ENCODE results near the gene ARGLU1. TPM values are rescaled to one million over a fixed set of nuclear protein-coding genes. Genes with fewer than 3 reads are reported as not detected.

The ARGLU1 gene
- total and polyA plus RNA-seq, 2 experiments from 2014 or later = 121 to 126 TPM

- Histone ChIP-seq H3K27me3 (no peaks in the 10 kb centered on the region), H3K4me1 (ENCODE audit: insufficient read depth) (peaks cover 16% of the 10 kb centered on the region), H3K9me3 (ENCODE audit: low read depth) (no peaks in the 10 kb centered on the region), H3K4me2 (no peak overlapping the region), H3K4me3 (no peak overlapping the region), H3K36me3 (replicated peaks; ENCODE audit: insufficient read depth, low read depth) (no peaks in the 10 kb centered on the region), H4K20me1 (ENCODE audit: insufficient read depth, poor library complexity, severe bottlenecking) (peaks cover 3% of the 10 kb centered on the region), H3K9me2 (replicated peaks; ENCODE audit: insufficient read depth) (no peaks in the 10 kb centered on the region), H3K27ac (peak overlapping the region; percentile 45), H3K79me2 (peaks cover 53% of the 10 kb centered on the region), H2AFZ (no peak overlapping the region)
- DNase-seq (ENCODE audit: low spot score) = no peak
- WGBS (ENCODE audit: low lambda C conversion rate, missing lambda C conversion rate) = 96% methylated on average over 54 of the region's 54 CpGs
- TF ChIP-seq CTCF (IDR thresholded peaks at IDR 0.05; ENCODE audit: poor library complexity) (no peak), EZH2phosphoT487 (IDR thresholded peaks at IDR 0.05; ENCODE audit: low read depth, severe bottlenecking, unreplicated experiment) (no peak), EZH2 (IDR thresholded peaks at IDR 0.05; ENCODE audit: borderline replicate concordance) (no peak)
These were observed 75.1 kb downstream of the ARGLU1 start for GRCh38 chr13:106492588-106493475.

GRCh38 chr13:106491928-106492587 lies 75.9 kb downstream of the ARGLU1 start:
- TF ChIP-seq EZH2phosphoT487 (IDR thresholded peaks at IDR 0.05; ENCODE audit: low read depth, severe bottlenecking, unreplicated experiment) (no peak), EZH2 (IDR thresholded peaks at IDR 0.05; ENCODE audit: borderline replicate concordance) (no peak), CTCF (IDR thresholded peaks at IDR 0.05; ENCODE audit: poor library complexity) (no peak)
- 88% methylated on average over 14 of the region's 14 CpGs for WGBS (ENCODE audit: low lambda C conversion rate, missing lambda C conversion rate)
- Histone ChIP-seq H3K4me3 (no peak overlapping the region), H3K9me2 (replicated peaks; ENCODE audit: insufficient read depth) (no peaks in the 10 kb centered on the region), H3K9me3 (ENCODE audit: low read depth) (no peaks in the 10 kb centered on the region), H3K27me3 (no peaks in the 10 kb centered on the region), H2AFZ (no peak overlapping the region), H3K36me3 (replicated peaks; ENCODE audit: insufficient read depth, low read depth) (no peaks in the 10 kb centered on the region), H3K79me2 (peaks cover 45% of the 10 kb centered on the region), H3K27ac (no peak overlapping the region), H4K20me1 (ENCODE audit: insufficient read depth, poor library complexity, severe bottlenecking) (peaks cover 3% of the 10 kb centered on the region), H3K4me2 (no peak overlapping the region), H3K4me1 (ENCODE audit: insufficient read depth) (peaks cover 21% of the 10 kb centered on the region)
- DNase-seq (ENCODE audit: low spot score) = no peak

Other genes with a start within 250 kb of the ARGLU1 start
- 59.6 and 63.3 TPM in 2 replicates for gene EFNB2, start 32.5 kb downstream of the ARGLU1 start, total RNA-seq
- 57.7 and 62.4 TPM in 2 replicates for gene EFNB2, start 32.5 kb downstream of the ARGLU1 start, polyA plus RNA-seq

Data from hepatocyte (in vitro differentiated cells).